ENCODE data around the gene ZSCAN22.

GRCh38 chr19:58346961-58347929 is 20.5 kb downstream of the ZSCAN22 start:
- TF ChIP-seq, protein P1, sequence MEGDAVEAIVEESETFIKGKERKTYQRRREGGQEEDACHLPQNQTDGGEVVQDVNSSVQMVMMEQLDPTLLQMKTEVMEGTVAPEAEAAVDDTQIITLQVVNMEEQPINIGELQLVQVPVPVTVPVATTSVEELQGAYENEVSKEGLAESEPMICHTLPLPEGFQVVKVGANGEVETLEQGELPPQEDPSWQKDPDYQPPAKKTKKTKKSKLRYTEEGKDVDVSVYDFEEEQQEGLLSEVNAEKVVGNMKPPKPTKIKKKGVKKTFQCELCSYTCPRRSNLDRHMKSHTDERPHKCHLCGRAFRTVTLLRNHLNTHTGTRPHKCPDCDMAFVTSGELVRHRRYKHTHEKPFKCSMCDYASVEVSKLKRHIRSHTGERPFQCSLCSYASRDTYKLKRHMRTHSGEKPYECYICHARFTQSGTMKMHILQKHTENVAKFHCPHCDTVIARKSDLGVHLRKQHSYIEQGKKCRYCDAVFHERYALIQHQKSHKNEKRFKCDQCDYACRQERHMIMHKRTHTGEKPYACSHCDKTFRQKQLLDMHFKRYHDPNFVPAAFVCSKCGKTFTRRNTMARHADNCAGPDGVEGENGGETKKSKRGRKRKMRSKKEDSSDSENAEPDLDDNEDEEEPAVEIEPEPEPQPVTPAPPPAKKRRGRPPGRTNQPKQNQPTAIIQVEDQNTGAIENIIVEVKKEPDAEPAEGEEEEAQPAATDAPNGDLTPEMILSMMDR (conservative IDR thresholded peaks at IDR 0.05; ENCODE audit: low read depth, low read length): no peak
- TF ChIP-seq, protein P2, sequence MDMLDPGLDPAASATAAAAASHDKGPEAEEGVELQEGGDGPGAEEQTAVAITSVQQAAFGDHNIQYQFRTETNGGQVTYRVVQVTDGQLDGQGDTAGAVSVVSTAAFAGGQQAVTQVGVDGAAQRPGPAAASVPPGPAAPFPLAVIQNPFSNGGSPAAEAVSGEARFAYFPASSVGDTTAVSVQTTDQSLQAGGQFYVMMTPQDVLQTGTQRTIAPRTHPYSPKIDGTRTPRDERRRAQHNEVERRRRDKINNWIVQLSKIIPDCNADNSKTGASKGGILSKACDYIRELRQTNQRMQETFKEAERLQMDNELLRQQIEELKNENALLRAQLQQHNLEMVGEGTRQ (IDR thresholded peaks at IDR 0.05; ENCODE audit: low read depth, low read length): no peak
- TF ChIP-seq POLR2A (IDR thresholded peaks at IDR 0.05; ENCODE audit: low read depth, low read length): no peak
- no peak for TF ChIP-seq SMC3 (IDR thresholded peaks at IDR 0.05; ENCODE audit: low read depth, low read length)
- TF ChIP-seq CEBPB (IDR thresholded peaks at IDR 0.05; ENCODE audit: low read depth, low read length): no peak
- TF ChIP-seq BHLHE40 (IDR thresholded peaks at IDR 0.05; ENCODE audit: low read depth, low read length): peak; percentile 85
- no peak for TF ChIP-seq RAD21 (IDR thresholded peaks at IDR 0.05; ENCODE audit: low read length)
- TF ChIP-seq ELK1 (IDR thresholded peaks at IDR 0.05; ENCODE audit: borderline replicate concordance, low read depth, low read length): no peak
- TF ChIP-seq MXI1 (IDR thresholded peaks at IDR 0.05; ENCODE audit: borderline replicate concordance, low read depth, low read length): peak; percentile 63; the same call in 1 of the 2 replicates
- no peak for TF ChIP-seq RFX5 (IDR thresholded peaks at IDR 0.05; ENCODE audit: low read depth, low read length)
- TF ChIP-seq RCOR1 (IDR thresholded peaks at IDR 0.05; ENCODE audit: insufficient replicate concordance, low read length): no peak
- TF ChIP-seq FOS (IDR thresholded peaks at IDR 0.05; ENCODE audit: low read depth, low read length): no peak
- TF ChIP-seq MAFK (IDR thresholded peaks at IDR 0.05; ENCODE audit: low read depth, low read length): no peak
